SHP77 (cell line): ENCODE results near the gene SRSF2.
"Not testable (repeated sequence)": the region's sequence is repeated elsewhere in the genome, so short reads cannot be mapped to it uniquely, and the experiment has no call there.

ENCODE experiments used
- DNase-seq, 2 experiments: peaks; one replicate each; lab custom pipeline; 2025; lab: John Stamatoyannopoulos, UW

Gene SRSF2

GRCh38 chr17:76720941-76721340 lies 16.2 kb downstream of the SRSF2 start:
- DNase-seq: no peak

GRCh38 chr17:76720211-76720610 lies 16.9 kb downstream of the SRSF2 start:
- DNase-seq: no peak

- DNase-seq: no peak
These were observed 18.6 kb downstream of the SRSF2 start for GRCh38 chr17:76718516-76718915.

DNA sequence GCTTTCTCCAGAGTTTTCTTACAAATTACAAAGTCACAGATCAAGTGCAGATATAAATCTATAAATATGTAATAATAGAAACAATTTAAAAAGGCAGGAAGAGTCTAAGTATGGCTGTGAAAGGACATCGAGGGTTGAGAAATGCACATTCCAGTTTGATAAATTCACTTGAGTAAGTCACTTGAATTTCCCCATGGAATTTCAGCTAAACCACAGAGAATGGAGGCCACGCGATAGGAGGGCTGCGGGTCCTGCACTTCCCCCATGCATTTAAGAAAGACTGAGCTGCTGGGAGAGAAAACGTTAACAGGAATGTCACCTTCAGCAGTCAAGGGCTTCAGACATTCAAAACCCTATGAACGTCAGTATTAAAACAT lies 20.3 kb downstream of the SRSF2 start:
- no peak for DNase-seq

- DNase-seq: no peak
These were observed 20.8 kb downstream of the SRSF2 start for GRCh38 chr17:76716146-76716838.

- no peak for DNase-seq
These were observed 21.7 kb downstream of the SRSF2 start for GRCh38 chr17:76715496-76715830.

DNA sequence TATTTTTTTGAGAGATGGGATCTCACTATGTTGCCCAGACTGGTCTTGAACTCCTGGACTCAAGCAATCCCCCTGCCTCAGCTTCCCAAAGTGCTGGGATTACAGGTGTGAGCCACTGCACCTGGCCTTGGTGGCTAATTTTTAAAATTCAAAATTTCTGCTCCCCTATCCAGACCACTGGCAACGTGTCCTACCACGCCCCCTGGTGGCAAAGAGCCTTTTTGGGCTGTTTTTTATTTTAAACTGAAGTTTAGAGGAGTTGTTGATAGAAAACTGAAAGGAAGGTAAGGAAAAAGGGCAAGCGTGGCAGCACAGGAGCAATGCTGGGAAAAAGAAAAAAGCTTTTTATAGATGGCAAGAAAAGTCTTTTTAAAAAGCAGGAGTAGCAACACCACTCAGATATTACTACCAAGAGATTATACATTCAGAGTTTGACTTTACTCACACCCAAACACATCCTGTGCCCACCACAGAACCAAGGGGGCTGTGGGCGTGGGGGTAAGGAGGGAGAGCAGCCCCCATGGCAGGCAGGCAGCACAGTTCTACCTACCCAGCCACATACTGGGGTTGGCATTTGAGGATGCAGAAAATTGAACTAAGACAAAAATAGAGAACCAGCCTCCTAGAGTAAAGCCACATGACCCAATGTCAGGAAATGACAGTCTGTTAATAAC lies 22.2 kb downstream of the SRSF2 start:
- DNase-seq: peak in 1 of 2 experiments; percentile 46

DNA sequence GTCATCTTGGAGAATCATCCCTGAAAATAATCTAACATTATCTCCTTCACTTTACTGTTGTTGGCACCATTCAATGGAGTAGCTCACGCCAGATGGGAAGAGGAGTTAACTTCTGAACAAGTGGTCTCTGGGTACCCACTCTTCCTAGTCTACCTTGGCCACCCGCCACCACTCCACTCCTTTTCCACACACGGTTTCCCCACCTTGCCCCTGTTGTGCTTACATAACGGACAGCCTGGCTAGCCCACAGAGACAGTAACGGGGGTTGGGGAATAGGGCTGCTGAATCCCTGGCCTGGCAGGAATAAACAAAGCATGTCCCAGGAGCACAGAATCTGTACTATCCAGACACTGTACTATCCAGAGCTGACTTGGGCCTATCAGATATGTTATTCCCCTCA lies 22.8 kb downstream of the SRSF2 start:
- no peak for DNase-seq

GRCh38 chr17:76713765-76714164 lies 23.4 kb downstream of the SRSF2 start:
- DNase-seq: no peak

DNA sequence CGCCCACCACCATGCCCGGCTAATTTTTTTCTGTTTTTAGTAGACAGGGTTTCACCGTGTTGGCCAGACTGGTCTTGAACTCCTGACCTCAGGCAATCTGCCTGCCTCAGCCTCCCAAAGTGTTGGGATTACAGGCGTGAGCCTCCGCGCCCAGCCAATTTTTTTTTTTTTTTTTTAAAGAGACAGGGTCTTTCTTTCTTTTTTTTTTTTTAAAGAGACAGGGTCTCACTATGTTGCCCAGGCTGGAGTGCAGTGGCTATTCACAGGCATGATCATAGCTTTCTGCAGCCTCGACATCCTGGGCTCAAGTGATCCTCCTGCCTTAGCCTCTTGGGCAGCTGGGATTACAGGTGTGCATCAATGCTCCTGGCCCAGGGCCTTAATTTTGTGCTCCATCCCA lies 24.8 kb downstream of the SRSF2 start:
- DNase-seq: not testable (repeated sequence)

- DNase-seq: peak; percentile 49 to 79
These were observed 26.1 kb downstream of the SRSF2 start, which contains the start of gene MXRA7 for GRCh38 chr17:76710863-76711611. MXRA7 (minus strand) TSS chr17:76710965; CDS start chr17:76710946, 19 bp downstream.

DNA sequence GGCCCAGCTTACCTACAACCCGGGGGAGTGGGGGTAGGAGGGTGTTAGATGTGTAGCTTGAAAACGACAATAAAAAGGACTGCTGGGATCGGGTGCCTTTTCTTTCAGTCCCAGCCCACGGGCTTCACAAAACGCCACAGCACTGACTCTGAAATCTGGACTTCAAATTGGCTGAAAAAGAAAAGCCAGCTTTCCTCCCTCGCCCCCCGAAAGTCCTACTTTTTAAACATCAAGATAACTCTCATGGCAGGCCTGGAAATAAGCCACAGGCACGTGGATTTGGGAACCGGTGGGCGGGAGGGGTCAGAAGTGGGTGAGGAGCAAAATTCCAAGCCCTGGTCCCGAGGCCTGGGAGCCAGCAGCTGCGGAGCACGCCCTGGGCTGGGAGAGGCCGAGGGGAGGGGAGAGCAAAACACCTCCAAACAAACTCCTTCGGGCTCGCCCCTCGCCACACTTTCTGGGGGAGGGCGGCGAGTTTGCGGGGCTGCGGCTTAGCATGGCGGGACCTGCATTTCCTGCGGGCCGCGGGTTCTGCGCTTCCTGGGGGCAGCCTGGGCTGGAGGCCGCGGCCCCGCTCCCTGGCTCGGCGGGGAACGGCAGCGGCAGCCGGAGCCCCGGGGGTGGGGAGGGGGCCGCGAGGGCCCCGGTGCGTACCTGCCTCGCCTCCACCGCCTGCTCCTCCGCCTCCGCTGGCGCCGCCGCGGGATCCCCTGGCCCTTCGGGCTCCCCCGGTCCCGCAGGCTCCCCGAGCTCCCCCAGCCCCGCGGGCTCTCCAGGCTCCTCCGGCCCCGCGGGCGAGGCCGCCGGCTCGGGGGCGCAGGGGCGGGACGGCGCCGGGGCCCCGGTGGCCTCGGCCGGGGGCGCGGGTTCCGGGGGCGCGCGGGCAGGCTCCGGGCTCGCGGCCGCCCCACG lies 26.9 kb downstream of the SRSF2 start:
- DNase-seq: not testable (repeated sequence)

DNA sequence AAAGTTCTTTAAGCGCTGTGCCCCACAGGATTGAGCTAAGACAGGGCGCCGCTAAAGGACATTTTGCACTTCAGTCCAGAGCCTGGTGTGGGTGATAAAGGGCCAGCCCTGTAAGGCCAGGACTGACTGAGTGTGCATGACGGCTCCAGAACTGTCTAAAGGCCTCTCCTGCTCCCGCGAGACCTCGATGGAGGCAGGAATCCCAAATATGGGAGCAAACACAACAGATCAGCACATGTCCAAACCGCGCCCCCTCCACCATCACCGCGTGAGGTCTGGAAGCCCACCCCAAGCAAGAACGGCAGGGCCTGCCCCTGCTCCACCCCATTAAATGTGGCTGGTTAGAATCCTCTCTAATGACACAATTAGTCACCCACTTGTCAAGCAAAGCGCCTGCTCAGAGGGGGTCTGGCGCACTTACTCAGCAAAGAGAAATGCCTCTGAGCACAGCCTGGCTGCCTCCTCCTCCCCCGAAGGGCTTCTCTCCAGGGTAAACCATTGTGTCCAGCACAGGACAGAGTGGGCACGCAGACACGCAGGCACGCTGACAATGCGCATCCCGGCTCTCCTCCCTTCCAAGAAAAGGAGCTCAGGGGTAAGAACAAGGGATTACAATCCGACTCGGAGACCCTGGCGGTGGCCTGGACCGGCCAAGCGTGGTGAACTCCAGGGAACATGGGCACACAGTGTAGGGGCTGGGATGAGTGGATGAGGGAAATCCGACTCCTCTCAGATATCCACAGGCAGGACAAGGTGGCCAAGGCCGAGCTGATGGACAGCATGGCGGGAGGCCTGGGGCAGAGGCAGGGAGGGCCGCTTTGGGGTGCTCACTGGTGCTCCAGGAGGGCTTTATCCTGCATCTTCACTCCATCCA lies 27.8 kb downstream of the SRSF2 start:
- peak; percentile 42 to 82 for DNase-seq

DNA sequence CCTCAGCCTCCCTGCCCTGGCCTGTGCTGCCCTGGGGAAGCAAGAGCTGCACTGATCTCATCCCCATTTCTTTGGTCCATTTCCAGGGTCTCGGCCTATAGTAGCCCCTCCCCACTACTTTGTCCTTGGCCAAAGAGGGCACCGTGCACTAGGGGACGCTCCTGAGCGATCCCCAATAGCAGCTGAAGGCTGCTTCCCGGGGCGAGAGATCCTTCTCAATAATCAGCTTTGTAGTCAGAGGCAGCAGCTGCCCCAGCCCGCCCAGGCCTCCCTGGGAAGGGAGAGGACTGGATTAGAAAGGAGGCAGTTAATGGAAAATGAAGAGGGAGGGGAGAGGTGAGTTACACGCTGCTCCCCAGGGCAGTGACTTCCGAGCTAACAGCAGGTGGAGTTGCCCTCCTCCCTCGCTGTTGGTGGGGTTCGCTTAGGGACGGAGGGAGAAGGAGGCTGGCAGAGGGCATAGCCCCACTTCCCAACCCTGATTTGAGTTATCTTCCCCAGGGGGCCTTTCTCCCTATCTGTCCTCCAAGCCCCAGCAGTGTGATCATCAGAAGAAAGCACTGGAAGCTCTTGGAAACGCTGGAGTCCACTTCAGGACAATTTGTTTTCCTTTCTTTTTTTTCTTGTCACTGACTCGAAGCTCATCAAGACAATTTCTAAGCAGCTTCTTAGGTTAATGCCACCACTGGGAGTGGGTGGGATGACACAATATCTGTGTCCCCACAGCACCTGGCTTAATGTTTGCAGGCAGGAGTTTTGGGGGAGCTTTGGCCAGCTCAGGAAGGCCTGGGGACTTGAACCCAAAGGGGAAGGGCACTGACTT lies 28.9 kb downstream of the SRSF2 start:
- DNase-seq: no peak

DNA sequence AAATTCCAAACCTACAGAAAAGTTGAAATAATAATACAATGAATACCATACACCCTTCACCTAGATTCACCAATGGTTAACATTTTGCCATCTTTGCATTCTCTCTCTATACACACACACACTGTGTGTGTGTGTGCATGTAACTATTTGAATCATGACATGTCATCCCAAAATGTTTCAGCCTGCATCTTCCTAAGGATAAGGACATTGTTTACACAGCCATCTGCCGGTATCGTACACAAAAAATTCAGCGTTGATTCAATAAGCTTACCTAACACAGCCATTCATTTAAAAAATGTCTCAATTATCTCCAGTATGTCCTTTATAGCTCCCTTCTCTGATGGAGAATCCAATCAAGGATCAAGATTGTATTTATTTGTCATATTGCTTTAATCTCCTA lies 30.3 kb downstream of the SRSF2 start:
- DNase-seq: no peak

DNA sequence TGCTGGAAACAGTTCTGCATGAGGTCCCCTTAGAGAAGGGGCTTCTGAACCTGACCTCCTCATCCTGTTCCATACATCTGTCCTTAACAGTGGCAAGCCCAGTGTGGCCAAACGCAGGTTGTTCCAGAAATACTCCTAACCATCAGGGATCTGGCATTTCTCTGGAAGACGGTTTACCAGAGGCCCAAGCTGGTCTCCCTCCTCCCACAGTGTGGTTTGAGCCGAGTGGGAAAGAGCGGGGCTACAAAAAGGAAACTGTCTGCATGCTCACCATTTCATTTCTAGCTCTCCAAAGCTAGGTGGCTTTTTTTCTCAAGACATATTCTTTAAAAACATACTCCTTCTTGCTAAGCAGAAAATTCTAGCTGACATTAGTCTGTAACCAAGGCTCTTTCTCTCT lies 32.3 kb downstream of the SRSF2 start:
- DNase-seq: no peak

- no peak for DNase-seq
These were observed 34.0 kb downstream of the SRSF2 start for GRCh38 chr17:76702941-76703637.

DNA sequence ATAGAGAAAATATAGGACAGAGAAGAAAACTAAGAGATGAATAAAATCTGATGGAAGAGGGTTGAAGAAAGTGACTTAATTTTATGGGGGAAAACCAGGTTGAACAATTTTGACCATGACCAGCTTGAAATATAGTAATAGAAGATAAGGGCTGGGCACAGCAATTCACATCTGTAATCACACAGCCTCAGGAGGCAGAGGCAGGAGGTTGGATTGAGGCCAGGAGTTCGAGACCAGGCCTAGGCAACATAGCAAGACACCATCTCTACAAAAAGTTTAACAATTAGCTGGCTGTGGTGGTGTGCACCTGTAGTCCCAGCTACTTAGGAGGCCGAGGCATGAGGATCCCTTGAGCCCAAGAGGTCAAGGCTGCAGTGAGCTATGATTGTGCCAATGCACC lies 35.1 kb downstream of the SRSF2 start:
- DNase-seq: no peak

DNA sequence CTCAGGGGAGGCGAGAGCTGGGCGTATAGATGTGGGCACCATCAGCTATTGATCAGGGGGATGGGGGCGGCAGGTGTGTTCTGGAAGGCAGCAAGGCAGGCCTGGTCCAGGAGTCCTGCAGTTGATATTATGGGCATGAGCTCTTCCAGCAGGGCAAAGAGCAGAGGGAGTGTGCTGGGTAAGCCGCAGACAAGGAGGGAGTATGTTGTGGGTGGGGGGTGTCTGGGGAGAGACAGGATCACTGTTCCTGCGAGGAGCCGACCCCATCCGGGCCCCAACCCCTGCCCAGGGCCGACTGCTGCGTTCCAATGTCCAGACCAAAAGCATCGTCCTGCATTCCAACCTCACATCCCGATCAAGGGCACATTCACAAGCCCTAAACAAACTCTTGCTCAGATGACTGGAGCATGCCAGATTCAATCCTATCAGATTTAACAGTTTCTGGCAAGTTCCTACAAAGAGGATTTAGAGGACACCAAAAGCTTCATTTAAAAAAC lies 35.6 kb downstream of the SRSF2 start:
- DNase-seq: no peak
